Activated T-cell treated with anti-CD3 and anti-CD28 coated beads, Interleukin-2, amount 50 U/mL, for 4 hours (primary cell): ENCODE data around the gene ILK. TPM values are rescaled to one million over a fixed set of nuclear protein-coding genes. Genes with fewer than 3 reads are reported as not detected.
A peak's percentile ranks its signal among the peaks of the same experiment; 100 is the strongest.

ENCODE experiments used
- ATAC-seq, 2 donors: fragments of 200-7000 bp; cut with Tn5 transposase; one replicate each; pipeline ENCODE4 v1.10.0; 2021
- DNase-seq: peaks from one replicate; pipeline ENCODE4 v3.0.0-alpha.2; 2020
- H3K27me3 Mint-ChIP-seq: one replicate; pipeline ENCODE4 v1.8.0; 2021; ENCODE audit warnings: low read depth, mixed read lengths
- H3K36me3 Mint-ChIP-seq: one replicate; pipeline ENCODE4 v1.8.0; 2022; ENCODE audit warnings: mixed read lengths; ENCODE audit not compliant: insufficient read depth
- H3K4me1 Mint-ChIP-seq: one replicate; pipeline ENCODE4 v1.8.0; 2021; ENCODE audit warnings: low read depth, mixed read lengths
- H3K4me3 Mint-ChIP-seq: one replicate; pipeline ENCODE4 v1.8.0; 2021; ENCODE audit warnings: mild to moderate bottlenecking, moderate library complexity, mixed read lengths
- H3K9me3 Mint-ChIP-seq: one replicate; pipeline ENCODE4 v1.8.0; 2021; ENCODE audit warnings: mixed read lengths
- total RNA-seq, 3 donors: library from RNA; stranded (reverse); gene quantifications; one replicate each; pipeline ENCODE4 v1.2.1, GENCODE V29; 2021

ILK gene
- total RNA-seq, 3 donors from 2014 or later, result 38.6 to 48.9 (median 45.0) TPM

DNA sequence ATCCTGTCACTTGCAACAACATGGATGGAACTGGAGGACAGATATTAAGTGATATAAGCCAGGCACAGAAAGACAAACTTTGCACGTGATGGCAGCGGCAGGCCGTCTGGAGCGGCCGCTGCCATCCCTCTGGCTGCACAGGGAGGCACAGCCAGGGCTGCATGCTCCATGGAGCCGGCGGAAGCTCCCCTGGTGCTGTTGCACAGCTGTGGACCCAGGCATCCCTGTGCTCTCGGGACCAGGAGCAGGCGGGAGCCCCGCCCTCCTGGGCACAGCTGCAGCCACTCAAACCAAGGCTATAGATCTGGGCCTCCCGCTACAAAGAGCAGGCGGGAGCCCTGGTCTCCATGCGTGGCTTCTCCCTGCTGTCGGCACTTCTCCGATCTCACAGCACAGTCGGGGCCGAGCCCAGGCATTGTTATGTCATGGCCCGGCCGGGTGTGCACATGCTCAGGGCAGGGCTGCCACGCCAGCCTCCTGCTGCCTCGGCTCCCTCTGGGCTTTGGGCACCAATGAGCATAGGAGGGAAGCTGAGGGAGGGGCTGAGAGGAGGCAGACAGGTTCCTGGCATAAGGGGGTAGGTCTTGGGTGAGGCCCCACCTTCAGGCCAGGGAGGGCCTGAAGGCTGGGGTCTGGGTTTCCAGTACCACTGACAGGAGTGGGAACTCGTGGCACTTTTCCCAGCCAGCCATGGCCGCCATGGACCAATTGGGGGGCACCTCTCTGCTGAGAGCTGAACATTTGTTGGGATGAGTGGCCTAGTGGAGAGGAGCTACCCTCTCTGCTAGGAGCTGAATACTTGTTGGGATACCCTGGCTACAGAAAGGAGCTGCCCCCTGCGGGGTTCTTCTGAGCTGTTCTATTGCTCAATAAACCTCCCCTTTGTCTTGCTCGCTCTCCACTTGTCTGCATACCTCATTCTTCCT is 16.9 kb upstream of the ILK start:
- peaks cover 26% of the 10 kb centered on the region for H3K9me3 Mint-ChIP-seq
- ATAC-seq, result no peak
- peaks cover 40% of the 10 kb centered on the region for H3K36me3 Mint-ChIP-seq
- DNase-seq, result no peak
- H3K4me1 Mint-ChIP-seq, result no peaks in the 10 kb centered on the region
- no peaks in the 10 kb centered on the region for H3K27me3 Mint-ChIP-seq
- H3K4me3 Mint-ChIP-seq, result no peak overlapping the region

DNA sequence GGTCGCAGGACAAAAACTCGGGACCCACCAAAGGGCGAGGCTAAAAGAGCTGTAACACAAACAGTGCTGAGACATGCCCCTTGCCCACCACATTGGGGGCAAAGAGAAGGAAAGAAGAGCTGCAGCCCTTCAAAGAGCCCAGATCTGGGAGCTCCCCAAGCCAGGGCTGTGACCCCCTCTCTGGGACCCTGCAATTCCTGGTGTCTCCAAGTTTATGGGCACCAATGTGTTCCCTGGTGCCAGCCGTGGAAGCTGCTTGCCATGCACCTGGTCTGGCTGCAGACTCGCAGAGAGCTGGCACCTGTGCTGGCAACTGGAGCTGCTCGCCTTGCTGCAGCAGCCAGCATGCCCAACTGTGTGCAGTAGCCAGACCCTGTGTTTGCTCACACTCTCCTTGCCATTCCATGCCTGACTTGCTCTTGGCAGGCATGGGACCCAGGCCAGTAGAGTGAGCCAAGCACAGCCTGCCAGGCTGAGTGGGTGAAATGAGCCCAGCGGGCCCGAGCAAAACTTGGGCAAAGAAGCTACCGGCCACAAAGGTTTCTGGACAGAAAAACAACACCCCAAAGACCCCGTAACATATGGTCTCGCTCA is 16.1 kb upstream of the ILK start:
- Mint-ChIP-seq H3K27me3 (no peaks in the 10 kb centered on the region), H3K36me3 (peaks cover 41% of the 10 kb centered on the region)

DNA sequence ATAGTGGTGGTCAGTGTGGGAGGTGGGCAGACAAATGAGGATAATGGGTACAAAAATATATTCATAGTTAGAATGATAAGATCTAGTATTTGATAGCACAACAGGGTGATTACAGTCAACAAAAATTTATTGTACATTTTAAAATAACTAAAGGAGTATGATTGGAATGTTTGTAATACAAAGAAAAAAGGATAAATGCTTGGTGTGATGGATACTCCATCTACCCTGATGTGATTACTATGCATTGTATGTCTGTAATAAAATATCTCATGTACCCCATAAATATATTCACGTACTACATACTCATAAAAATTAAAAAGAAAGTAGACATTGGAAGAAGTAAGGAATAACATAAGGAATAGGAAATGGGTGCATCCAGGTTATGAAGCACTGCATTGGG is 15.6 kb upstream of the ILK start:
- DNase-seq (no peak), ATAC-seq (no peak)
- Mint-ChIP-seq H3K4me3 (no peak overlapping the region), H3K27me3 (no peaks in the 10 kb centered on the region), H3K36me3 (peaks cover 38% of the 10 kb centered on the region), H3K9me3 (peaks cover 20% of the 10 kb centered on the region), H3K4me1 (no peaks in the 10 kb centered on the region)

More for the DNA sequence above, 16.1 kb upstream of the ILK start:
- DNase-seq (no peak), ATAC-seq (no peak)
- H3K4me3 Mint-ChIP-seq, result no peak overlapping the region
- H3K9me3 Mint-ChIP-seq, result peaks cover 23% of the 10 kb centered on the region
- no peaks in the 10 kb centered on the region for H3K4me1 Mint-ChIP-seq

DNA sequence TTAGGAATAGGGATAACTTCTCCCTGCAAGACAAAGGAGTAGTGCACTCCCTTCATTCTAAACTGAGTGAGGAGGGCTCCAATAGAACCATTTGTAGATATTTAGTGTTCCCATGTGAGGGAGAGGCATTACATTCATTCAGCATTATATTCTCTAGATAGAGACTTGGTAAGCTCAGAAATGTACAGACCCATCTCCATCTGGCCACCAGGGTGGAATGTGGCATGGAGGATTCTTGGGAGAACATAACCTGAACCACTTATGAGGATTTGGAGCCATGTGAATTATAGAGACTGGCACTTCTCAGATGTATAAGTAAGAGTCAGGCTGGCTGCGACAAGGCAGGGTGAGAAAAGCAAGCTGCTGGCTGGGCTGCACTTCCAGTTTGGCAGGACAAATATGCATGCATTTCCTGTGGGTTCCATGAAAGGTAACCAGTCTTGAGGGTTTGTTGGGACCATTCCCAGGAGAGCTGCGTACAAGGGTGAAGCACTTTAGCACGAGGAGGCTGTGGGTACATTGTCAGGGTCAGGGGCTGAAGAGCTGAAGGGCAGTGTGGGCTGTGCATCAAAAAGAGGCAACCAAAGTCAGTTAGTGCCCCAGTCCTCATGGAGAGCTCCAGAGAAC is 9.3 kb upstream of the ILK start:
- DNase-seq (no peak), ATAC-seq (no peak)
- no peaks in the 10 kb centered on the region for H3K9me3 Mint-ChIP-seq
- H3K36me3 Mint-ChIP-seq, result peaks cover 47% of the 10 kb centered on the region
- H3K27me3 Mint-ChIP-seq, result no peaks in the 10 kb centered on the region
- no peak overlapping the region for H3K4me3 Mint-ChIP-seq
- peaks cover 23% of the 10 kb centered on the region for H3K4me1 Mint-ChIP-seq

DNA sequence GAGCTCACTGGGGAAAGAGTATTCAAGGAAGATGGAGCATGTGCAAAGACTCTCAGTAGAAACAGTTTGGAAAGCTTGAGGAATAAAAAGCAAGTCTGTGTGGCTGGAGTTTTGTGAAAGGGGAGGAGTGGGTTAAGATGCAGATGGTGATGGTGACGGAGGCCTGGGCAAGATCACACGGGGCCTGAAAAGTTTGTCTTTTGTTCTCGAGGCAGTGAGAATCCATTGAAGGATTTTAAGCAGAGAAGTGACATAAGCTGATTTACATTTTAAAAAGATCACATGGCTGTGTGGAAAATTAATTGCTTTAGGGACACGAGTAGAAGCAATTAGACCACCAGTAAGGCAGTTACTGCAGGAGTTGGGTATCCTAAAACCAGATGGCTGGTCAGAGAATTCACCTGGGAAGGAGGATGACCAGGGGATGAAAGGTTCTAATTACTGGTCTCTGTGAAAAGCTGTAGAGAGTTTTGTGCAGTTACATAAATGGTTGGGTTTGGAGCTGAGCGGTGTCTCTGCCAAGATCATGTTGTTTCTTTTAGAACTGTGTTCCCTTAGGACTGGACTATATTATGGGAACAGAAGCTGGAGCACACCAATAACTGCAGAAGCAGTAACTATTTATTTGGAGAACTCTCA is 7.2 kb upstream of the ILK start:
- ATAC-seq, result no peak
- Mint-ChIP-seq H3K36me3 (peaks cover 52% of the 10 kb centered on the region), H3K4me3 (no peak overlapping the region), H3K9me3 (no peaks in the 10 kb centered on the region), H3K4me1 (peaks cover 26% of the 10 kb centered on the region), H3K27me3 (no peaks in the 10 kb centered on the region)
- no peak for DNase-seq

DNA sequence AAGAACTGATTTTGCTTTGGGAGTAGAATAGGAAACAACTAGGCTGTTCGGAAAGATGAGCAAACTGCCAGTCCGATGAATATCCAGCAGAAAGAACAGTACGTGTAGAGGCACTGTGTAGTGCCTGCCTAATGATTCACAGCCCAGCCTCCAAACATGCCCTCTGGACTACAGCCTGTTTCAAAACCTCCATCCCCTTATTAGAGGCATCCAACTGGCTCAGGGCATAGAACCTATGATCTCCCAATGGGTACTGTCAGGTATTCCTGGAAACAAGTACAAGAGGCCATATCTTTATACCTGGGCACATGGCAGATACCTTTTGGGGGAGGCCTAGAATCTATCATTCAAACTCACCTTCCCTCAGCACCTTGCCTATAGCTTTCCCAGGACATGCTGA is 5.0 kb upstream of the ILK start:
- H3K27me3 Mint-ChIP-seq, result no peaks in the 10 kb centered on the region
- H3K9me3 Mint-ChIP-seq, result no peaks in the 10 kb centered on the region
- H3K36me3 Mint-ChIP-seq, result peaks cover 45% of the 10 kb centered on the region
- DNase-seq, result no peak
- no peak for ATAC-seq
- H3K4me1 Mint-ChIP-seq, result peaks cover 22% of the 10 kb centered on the region
- H3K4me3 Mint-ChIP-seq, result no peak overlapping the region

DNA sequence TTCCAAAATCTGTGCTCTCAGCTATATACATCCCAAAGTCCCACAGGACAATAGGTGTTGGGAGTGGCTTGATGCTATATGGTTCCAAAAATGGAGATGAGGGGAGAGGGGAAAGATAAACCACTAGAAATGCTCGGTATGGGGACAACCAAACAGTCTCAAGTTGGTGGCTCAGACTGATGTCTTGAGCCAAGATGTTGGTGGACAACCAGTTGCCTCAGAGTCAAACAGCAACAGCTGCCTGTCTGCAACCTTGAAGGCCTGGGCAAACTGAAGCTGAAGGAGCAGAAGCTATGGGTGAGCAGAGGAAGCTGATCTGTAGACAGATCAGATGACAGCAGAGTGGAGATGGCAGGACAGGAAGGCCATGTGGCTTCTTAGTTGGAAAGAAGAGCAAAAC is 4.1 kb upstream of the ILK start:
- Mint-ChIP-seq H3K27me3 (no peaks in the 10 kb centered on the region), H3K9me3 (no peaks in the 10 kb centered on the region), H3K36me3 (peaks cover 39% of the 10 kb centered on the region), H3K4me1 (peaks cover 13% of the 10 kb centered on the region), H3K4me3 (no peak overlapping the region)
- no peak for DNase-seq
- no peak for ATAC-seq

DNA sequence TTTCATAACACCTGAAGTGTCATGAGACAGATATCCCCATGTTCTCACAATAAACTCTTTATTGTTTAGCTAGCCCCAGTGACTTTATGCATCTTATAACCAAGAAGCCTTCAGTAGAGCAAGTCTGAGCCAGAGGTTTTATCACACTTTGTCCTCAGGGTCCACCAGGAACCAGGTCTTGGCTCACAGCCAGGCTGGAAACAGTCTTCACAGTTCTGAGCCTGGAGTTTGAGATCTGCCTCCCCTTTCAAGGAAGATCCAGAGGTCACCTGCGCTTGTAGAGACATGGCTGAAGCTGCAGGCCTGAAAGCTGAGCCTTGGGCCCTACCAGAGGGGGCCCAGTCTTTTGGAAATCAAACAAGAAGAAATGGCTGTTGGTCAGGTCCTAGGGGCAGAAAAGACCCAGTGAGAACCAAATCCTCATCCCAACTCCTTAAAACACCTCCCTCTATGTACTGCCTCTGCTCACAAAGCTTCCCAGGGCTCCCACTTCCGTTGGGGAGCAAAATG is 3.6 kb upstream of the ILK start:
- Mint-ChIP-seq H3K9me3 (no peaks in the 10 kb centered on the region), H3K27me3 (no peaks in the 10 kb centered on the region), H3K4me3 (no peak overlapping the region), H3K36me3 (peaks cover 36% of the 10 kb centered on the region), H3K4me1 (peaks cover 13% of the 10 kb centered on the region)
- no peak for ATAC-seq
- no peak for DNase-seq

DNA sequence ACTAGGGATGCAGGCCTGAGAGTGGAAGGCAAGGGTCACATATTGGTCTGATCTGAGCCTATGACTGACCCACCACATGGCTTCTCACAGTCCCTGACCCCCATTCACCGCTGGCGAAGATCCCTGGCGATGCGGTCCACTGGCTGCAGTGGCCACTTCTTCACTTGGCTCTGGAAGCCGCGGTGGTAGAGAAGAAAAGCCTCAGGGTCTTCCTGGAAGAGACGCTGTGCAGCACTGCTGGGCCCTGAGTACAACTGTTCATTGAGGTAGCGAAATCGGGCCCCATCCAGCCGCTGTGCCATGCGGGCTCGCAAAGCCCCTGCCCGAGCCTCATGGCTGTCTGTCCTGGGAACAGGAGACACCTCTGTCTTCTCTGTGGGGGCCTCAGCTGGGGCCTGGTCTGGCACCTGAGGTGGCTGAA is 2.5 kb upstream of the ILK start:
- peaks cover 34% of the 10 kb centered on the region for H3K36me3 Mint-ChIP-seq
- H3K4me3 Mint-ChIP-seq, result peak overlapping the region; percentile 44
- H3K4me1 Mint-ChIP-seq, result peaks cover 13% of the 10 kb centered on the region
- no peaks in the 10 kb centered on the region for H3K9me3 Mint-ChIP-seq
- ATAC-seq (no peak), DNase-seq (no peak)
- no peaks in the 10 kb centered on the region for H3K27me3 Mint-ChIP-seq

DNA sequence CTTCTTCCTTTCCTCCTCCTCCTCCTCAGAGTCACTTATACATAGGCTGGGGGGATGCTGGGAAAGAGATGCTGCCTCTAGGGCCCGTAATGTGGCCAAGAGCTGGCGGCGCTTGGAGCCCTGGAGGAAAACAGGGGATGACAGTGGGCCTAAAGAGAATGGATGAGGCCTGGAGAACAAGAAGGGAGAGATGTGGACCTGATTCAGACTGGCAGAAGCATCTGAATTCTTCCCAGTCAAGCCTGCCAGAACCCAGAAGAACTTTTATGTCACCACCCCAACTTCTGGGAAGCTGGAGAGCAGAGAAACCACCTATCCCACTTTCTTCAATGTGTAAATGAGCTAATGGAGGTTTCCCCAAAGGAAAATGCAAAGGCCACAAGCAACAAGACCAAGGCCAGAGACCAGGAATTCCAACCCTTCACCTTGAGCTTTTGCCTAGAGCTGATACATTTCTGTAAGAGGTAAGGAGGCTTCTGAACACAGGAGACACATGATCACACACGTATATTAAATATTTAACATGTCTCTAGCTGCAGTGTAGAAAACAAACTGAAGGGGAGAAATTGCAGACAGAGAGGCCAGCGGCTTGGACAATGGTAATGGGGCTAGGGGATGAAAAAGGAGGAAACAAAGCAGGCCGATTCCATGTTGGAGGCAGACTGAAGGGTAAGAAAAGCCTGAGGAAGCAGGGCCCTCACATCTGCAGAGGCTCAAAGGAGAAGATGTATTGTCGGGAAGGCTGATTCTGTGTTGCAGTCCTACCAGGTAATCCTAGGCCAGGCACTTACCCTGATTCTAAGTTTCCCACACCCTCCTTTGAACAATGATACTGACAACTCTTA is 1.3 kb upstream of the ILK start:
- no peak for DNase-seq
- H3K36me3 Mint-ChIP-seq, result peaks cover 29% of the 10 kb centered on the region
- no peak for ATAC-seq

DNA sequence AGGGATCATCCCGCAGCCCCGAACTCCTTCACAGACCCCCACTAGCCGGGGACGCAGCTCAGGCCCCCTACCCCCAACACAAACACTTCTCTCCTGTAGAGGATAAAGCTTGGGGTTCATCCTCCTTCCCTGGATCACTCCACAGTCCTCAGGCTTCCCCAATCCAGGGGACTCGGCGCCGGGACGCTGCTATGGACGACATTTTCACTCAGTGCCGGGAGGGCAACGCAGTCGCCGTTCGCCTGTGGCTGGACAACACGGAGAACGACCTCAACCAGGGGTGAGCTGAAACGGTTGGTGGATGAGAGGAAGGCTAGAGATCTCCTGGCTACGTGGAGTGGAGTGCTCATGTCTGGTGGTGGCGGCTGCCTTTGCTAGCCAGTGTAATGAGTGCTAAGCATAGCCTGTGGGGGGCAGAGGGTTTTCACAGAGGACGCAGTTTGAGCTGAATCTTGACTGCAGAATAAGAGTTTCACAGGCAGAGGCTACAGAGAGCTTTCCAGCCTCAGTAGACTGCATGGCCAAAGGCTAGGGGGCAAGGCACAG is 580 bp downstream of the ILK start:
- DNase-seq (peak; percentile 45), ATAC-seq (peak; percentile 46 to 49)
- Mint-ChIP-seq H3K4me1 (peaks cover 20% of the 10 kb centered on the region), H3K9me3 (no peaks in the 10 kb centered on the region), H3K4me3 (no peak overlapping the region), H3K27me3 (no peaks in the 10 kb centered on the region), H3K36me3 (peaks cover 25% of the 10 kb centered on the region)

More for the DNA sequence above, 1.3 kb upstream of the ILK start:
- Mint-ChIP-seq H3K9me3 (no peaks in the 10 kb centered on the region), H3K4me1 (peaks cover 15% of the 10 kb centered on the region), H3K27me3 (no peaks in the 10 kb centered on the region), H3K4me3 (no peak overlapping the region)

DNA sequence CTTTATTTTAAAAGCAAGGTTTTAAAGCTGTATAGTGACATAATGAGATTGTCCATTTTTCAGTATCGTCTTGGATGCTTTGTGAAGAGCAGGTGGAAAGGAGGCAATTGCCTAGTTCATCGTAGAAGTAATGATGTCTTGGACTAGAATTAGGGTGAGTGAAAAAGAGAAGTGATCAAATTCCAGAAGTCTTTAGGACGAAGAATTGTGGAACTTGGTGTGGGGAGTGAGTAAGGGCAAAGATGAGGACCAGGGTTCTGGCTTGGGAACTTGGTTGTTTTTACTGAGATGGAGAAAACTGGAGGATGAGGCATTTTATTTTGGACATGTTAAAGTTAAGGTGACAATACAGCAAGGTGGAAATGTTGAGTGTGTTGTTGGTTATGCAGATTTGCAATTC is 1.2 kb downstream of the ILK start:
- no peak overlapping the region for H3K4me3 Mint-ChIP-seq

DNA sequence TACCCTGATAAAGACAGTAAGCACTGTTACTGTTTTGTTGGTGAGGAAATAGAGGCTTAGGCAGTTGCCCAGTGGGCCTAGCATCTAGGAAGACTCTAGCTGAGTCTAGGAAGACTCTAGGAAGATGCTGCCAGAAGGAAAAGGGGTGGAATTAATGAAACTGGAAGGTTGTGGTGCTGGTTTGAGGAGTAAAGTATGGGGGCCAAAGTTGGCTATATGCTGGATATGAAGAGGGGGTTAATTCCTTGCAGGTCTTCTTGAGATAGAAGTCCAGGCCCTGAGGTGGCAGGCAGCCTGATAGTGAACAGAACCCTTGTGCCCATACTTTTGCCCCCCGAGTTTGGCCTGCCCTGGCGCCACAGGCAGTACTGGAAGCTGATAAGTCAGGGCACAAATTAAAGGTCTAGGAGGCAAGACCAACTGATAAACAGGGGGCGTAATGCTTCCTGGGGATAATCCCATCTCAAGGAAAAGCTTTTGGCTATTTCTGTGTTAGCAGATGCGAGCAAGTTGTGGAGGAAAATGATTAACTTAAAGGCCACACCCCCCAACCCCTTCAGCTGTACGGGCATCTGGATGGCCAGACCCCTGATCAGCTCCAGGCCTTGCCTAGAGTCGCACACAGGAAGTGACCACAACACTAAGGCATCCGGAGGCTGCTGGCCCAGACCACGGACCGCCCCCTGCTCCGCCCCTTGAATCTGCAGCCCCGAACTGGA is 3.1 kb downstream of the ILK start:
- Mint-ChIP-seq H3K9me3 (no peaks in the 10 kb centered on the region), H3K36me3 (peaks cover 30% of the 10 kb centered on the region), H3K4me3 (no peak overlapping the region), H3K4me1 (peaks cover 38% of the 10 kb centered on the region), H3K27me3 (no peaks in the 10 kb centered on the region)
- DNase-seq (no peak), ATAC-seq (no peak)

More for the DNA sequence above, 1.2 kb downstream of the ILK start:
- no peaks in the 10 kb centered on the region for H3K27me3 Mint-ChIP-seq
- no peaks in the 10 kb centered on the region for H3K9me3 Mint-ChIP-seq
- DNase-seq (no peak), ATAC-seq (no peak)
- H3K4me1 Mint-ChIP-seq, result peaks cover 21% of the 10 kb centered on the region
- H3K36me3 Mint-ChIP-seq, result peaks cover 26% of the 10 kb centered on the region
